Activated T-cell treated with anti-CD3 and anti-CD28 coated beads, Interleukin-2, amount 50 U/mL, for 24 hours (primary cell): ENCODE measurements around the gene SULT6B1.

Experiments
- DNase-seq: peaks from one replicate; pipeline ENCODE4 v3.0.0-alpha.2; 2020
- H3K27ac Mint-ChIP-seq: 2 replicates; pipeline ENCODE4 v1.8.0; 2020; ENCODE audit warnings: mild to moderate bottlenecking, mixed read lengths
- H3K27me3 Mint-ChIP-seq: 2 replicates; pipeline ENCODE4 v1.8.0; 2020; ENCODE audit warnings: mixed read lengths
- H3K36me3 Mint-ChIP-seq: 2 replicates; pipeline ENCODE4 v1.8.0; 2020; ENCODE audit warnings: low read depth, mixed read lengths
- H3K4me1 Mint-ChIP-seq: 2 replicates; pipeline ENCODE4 v1.8.0; 2020; ENCODE audit warnings: low read depth, mixed read lengths
- H3K4me3 Mint-ChIP-seq: 2 replicates; pipeline ENCODE4 v1.8.0; 2020; ENCODE audit warnings: mild to moderate bottlenecking, moderate library complexity, mixed read lengths
- H3K9me3 Mint-ChIP-seq: 2 replicates; pipeline ENCODE4 v1.8.0; 2020; ENCODE audit warnings: mixed read lengths

SULT6B1 gene

DNA sequence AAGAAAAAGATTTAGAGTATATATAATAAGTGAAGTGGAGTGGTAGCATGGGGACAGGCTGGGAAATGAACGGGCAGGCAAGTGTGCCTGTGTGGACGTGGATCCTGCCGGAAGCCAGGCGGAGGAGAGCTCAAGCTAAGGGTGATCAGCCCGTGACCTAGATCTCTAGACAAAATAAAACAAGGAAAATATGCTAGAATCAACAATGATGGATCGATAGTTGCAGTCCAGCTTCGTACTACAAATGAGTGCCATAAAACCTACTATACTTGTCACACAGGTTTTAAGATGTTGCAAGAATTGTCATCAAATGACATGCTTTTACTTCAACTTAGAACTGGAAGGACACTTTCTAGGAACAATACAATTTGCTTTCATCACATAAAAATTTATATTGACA is 40.1 kb downstream of the SULT6B1 start:
- H3K9me3 Mint-ChIP-seq: peaks cover under 1% of the 10 kb centered on the region
- peaks cover 68% of the 10 kb centered on the region for H3K36me3 Mint-ChIP-seq
- no peak for DNase-seq
- no peak overlapping the region for H3K4me3 Mint-ChIP-seq
- H3K4me1 Mint-ChIP-seq: peaks cover 27% of the 10 kb centered on the region
- H3K27ac Mint-ChIP-seq: no peak overlapping the region
- no peaks in the 10 kb centered on the region for H3K27me3 Mint-ChIP-seq

GRCh38 chr2:37146062-37146461 is 42.4 kb downstream of the SULT6B1 start:
- H3K4me3 Mint-ChIP-seq: no peak overlapping the region
- peaks cover 63% of the 10 kb centered on the region for H3K36me3 Mint-ChIP-seq
- no peak for DNase-seq
- no peak overlapping the region for H3K27ac Mint-ChIP-seq
- H3K27me3 Mint-ChIP-seq: no peaks in the 10 kb centered on the region
- H3K9me3 Mint-ChIP-seq: no peaks in the 10 kb centered on the region
- peaks cover 12% of the 10 kb centered on the region for H3K4me1 Mint-ChIP-seq

DNA sequence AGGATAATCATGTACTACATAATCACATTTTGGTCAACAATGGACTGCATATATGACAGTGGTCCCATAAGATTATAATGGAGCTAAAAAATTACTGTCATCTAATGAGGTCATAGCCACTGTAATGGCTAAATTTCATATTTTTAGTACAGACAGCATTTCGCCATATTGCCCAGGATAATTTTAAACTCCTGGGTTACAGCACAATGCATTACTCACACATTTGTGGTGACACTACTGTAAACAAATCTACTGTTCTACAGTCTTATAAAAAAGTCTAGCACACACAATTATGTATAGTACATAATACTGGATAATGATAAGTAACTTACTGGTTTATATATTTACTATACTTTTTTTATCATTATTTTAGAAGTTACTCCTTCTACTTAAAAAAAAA is 44.5 kb downstream of the SULT6B1 start:
- Mint-ChIP-seq H3K4me1 (no peaks in the 10 kb centered on the region), H3K4me3 (no peak overlapping the region), H3K36me3 (peaks cover 75% of the 10 kb centered on the region), H3K27ac (no peak overlapping the region), H3K9me3 (no peaks in the 10 kb centered on the region), H3K27me3 (no peaks in the 10 kb centered on the region)
- no peak for DNase-seq

DNA sequence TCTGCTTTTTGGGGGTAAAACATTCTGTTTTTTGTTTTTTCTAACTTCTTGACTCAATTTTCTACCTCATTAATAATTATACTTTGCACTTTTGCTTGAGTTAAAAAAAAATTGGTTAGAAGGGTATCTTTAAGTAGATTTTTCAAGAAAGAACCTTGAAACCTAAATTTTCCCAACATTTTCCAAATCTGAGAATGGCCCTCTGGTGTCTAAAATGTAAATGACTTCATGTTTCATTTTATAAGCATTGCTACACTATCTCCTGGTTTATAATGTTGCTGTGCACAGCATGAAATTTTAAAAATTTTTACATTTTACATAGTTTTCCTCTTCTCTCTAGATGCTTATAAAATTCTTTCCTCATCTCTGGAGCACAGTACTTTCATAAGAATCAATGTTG is 45.9 kb downstream of the SULT6B1 start:
- no peak for DNase-seq
- Mint-ChIP-seq H3K4me1 (no peaks in the 10 kb centered on the region), H3K36me3 (peaks cover 74% of the 10 kb centered on the region), H3K4me3 (no peak overlapping the region), H3K9me3 (no peaks in the 10 kb centered on the region), H3K27me3 (no peaks in the 10 kb centered on the region), H3K27ac (no peak overlapping the region)

DNA sequence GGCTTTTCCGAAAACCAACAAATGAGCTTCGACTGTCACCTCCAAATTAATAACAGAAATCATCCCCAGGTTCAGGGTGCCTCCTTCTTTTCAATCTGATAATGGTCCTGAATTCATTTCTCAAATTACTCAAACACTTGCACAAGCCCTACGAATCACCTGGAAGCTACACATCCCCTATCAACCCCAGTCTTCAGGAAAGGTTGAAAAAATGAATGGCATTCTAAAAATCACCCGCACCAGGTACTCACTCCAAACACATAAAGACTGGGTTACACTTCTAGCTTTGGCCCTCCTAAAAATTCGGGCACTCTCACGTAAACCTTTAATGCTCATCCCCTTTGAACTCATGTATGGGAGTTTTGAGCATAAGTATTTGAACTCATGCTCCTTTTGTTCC is 55.6 kb downstream of the SULT6B1 start:
- no peaks in the 10 kb centered on the region for H3K9me3 Mint-ChIP-seq
- no peak overlapping the region for H3K4me3 Mint-ChIP-seq
- H3K27ac Mint-ChIP-seq: no peak overlapping the region
- no peaks in the 10 kb centered on the region for H3K4me1 Mint-ChIP-seq
- H3K36me3 Mint-ChIP-seq: peaks cover 40% of the 10 kb centered on the region
- H3K27me3 Mint-ChIP-seq: no peaks in the 10 kb centered on the region
- no peak for DNase-seq

DNA sequence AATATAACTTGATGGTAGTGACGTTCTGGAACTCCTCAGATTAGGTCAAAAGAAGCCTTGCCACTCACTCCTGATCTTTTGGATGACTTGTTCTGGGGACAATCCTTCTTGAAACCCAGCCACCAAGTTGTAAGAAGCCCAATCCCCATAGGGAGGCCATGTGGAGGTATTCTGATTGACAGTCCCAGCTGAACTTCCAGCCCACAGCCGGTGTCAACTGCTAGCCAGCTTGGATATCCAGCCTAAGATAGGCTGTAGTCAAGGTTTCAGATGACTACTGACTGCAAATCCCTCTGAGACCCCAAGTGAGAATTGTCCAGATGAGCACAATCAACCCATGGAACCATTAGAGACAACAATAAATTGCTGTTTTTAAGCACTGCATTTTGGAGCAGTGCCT is 63.1 kb downstream of the SULT6B1 start:
- no peak for DNase-seq
- Mint-ChIP-seq H3K9me3 (no peaks in the 10 kb centered on the region), H3K4me1 (no peaks in the 10 kb centered on the region), H3K36me3 (peaks cover 79% of the 10 kb centered on the region), H3K4me3 (no peak overlapping the region), H3K27me3 (no peaks in the 10 kb centered on the region), H3K27ac (peak overlapping the region; percentile 26)

DNA sequence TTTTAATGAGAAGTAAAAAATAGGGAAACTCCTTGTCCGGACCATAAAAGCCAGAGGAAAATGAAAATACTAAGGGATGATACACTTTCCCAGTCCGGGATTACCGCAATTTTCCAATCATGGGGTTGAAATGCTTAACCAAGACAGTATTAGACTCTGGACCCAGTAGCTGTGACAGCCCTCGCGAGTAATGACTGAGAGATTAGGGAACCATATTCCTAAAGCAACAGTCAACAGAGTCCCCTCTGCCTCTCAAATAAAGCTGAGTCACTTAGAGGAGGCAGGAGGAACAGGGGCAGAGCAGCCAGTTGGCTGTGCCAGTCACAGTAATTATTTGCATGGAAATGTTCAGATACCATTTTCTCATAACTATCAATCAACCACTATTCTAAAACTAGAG is 69.3 kb downstream of the SULT6B1 start:
- Mint-ChIP-seq H3K27me3 (no peaks in the 10 kb centered on the region), H3K4me1 (no peaks in the 10 kb centered on the region), H3K9me3 (no peaks in the 10 kb centered on the region), H3K36me3 (peaks cover 71% of the 10 kb centered on the region), H3K27ac (peak overlapping the region; percentile 28), H3K4me3 (no peak overlapping the region)
- no peak for DNase-seq
